ENCODE measurements around the gene ATP5F1D. TPM values are rescaled to one million over a fixed set of nuclear protein-coding genes. Genes with fewer than 3 reads are reported as not detected.

ATP5F1D gene
- total and polyA plus RNA-seq, 2 of the 13 experiments (the other 11 are each of a cell fraction or from before 2014, with no cell fraction given) = 39.4 to 78.7 TPM

GRCh38 chr19:1264801-1265614 is 23.5 kb downstream of the ATP5F1D start (continued):
- peak; percentile 61 for TF ChIP-seq HOXA3 (CRISPR knock-in tag; IDR thresholded peaks at IDR 0.05)
- TF ChIP-seq PRMT3 (CRISPR knock-in tag; IDR thresholded peaks at IDR 0.05; ENCODE audit: borderline replicate concordance, low read depth) = no peak
- no peak for TF ChIP-seq NCOA5 (CRISPR knock-in tag; IDR thresholded peaks at IDR 0.05)
- no peak for TF ChIP-seq ZNF383 (CRISPR knock-in tag; IDR thresholded peaks at IDR 0.05; ENCODE audit: borderline replicate concordance)
- no peak for TF ChIP-seq SETDB1 (CRISPR knock-in tag; IDR thresholded peaks at IDR 0.05; ENCODE audit: borderline replicate concordance)
- TF ChIP-seq ZNF143 (CRISPR knock-in tag; IDR thresholded peaks at IDR 0.05) = peak; percentile 56
- peak in 1 of 2 experiments; percentile 49; a peak in 1 of 4 replicates for TF ChIP-seq EP300 (IDR thresholded peaks at IDR 0.05; ENCODE audit: low read depth in 2 of 2, low read length in 2 of 2)
- peak; percentile 74 for TF ChIP-seq EP300 (CRISPR knock-in tag; IDR thresholded peaks at IDR 0.05; ENCODE audit: borderline replicate concordance)
- TF ChIP-seq TSC22D2 (CRISPR knock-in tag; IDR thresholded peaks at IDR 0.05; ENCODE audit: borderline replicate concordance) = no peak
- no peak for TF ChIP-seq ZNF777 (CRISPR knock-in tag; IDR thresholded peaks at IDR 0.05)
- TF ChIP-seq ZNF235 (CRISPR knock-in tag; IDR thresholded peaks at IDR 0.05; ENCODE audit: borderline replicate concordance) = no peak
- TF ChIP-seq, protein P1, sequence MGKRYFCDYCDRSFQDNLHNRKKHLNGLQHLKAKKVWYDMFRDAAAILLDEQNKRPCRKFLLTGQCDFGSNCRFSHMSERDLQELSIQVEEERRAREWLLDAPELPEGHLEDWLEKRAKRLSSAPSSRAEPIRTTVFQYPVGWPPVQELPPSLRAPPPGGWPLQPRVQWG (CRISPR knock-in tag; IDR thresholded peaks at IDR 0.05; ENCODE audit: borderline replicate concordance, low read depth) = no peak
- TF ChIP-seq ZFY (CRISPR knock-in tag; IDR thresholded peaks at IDR 0.05) = peak; percentile 71
- no peak for TF ChIP-seq ZNF678 (CRISPR knock-in tag; IDR thresholded peaks at IDR 0.05)
- no peak for TF ChIP-seq SIX1 (CRISPR knock-in tag; IDR thresholded peaks at IDR 0.05; ENCODE audit: borderline replicate concordance)
- peak; percentile 73 for TF ChIP-seq ZNF121 (CRISPR knock-in tag; IDR thresholded peaks at IDR 0.05)
- peak; percentile 52; the same call in 1 of the 2 replicates for TF ChIP-seq RELA (CRISPR knock-in tag; IDR thresholded peaks at IDR 0.05)
- no peak for TF ChIP-seq KDM4B (CRISPR knock-in tag; IDR thresholded peaks at IDR 0.05)
- no peak for TF ChIP-seq ZNF260 (CRISPR knock-in tag; IDR thresholded peaks at IDR 0.05; ENCODE audit: borderline replicate concordance, low read depth)
- TF ChIP-seq REXO4 (CRISPR knock-in tag; IDR thresholded peaks at IDR 0.05; ENCODE audit: borderline replicate concordance) = no peak
- TF ChIP-seq NKX3-1 (CRISPR knock-in tag; IDR thresholded peaks at IDR 0.05) = no peak
- no peak for TF ChIP-seq GATA4 (IDR thresholded peaks at IDR 0.05; ENCODE audit: borderline replicate concordance, low read depth)
- no peak for TF ChIP-seq KDM5A (IDR thresholded peaks at IDR 0.05; ENCODE audit: borderline replicate concordance, low read length)
- TF ChIP-seq, protein P2, sequence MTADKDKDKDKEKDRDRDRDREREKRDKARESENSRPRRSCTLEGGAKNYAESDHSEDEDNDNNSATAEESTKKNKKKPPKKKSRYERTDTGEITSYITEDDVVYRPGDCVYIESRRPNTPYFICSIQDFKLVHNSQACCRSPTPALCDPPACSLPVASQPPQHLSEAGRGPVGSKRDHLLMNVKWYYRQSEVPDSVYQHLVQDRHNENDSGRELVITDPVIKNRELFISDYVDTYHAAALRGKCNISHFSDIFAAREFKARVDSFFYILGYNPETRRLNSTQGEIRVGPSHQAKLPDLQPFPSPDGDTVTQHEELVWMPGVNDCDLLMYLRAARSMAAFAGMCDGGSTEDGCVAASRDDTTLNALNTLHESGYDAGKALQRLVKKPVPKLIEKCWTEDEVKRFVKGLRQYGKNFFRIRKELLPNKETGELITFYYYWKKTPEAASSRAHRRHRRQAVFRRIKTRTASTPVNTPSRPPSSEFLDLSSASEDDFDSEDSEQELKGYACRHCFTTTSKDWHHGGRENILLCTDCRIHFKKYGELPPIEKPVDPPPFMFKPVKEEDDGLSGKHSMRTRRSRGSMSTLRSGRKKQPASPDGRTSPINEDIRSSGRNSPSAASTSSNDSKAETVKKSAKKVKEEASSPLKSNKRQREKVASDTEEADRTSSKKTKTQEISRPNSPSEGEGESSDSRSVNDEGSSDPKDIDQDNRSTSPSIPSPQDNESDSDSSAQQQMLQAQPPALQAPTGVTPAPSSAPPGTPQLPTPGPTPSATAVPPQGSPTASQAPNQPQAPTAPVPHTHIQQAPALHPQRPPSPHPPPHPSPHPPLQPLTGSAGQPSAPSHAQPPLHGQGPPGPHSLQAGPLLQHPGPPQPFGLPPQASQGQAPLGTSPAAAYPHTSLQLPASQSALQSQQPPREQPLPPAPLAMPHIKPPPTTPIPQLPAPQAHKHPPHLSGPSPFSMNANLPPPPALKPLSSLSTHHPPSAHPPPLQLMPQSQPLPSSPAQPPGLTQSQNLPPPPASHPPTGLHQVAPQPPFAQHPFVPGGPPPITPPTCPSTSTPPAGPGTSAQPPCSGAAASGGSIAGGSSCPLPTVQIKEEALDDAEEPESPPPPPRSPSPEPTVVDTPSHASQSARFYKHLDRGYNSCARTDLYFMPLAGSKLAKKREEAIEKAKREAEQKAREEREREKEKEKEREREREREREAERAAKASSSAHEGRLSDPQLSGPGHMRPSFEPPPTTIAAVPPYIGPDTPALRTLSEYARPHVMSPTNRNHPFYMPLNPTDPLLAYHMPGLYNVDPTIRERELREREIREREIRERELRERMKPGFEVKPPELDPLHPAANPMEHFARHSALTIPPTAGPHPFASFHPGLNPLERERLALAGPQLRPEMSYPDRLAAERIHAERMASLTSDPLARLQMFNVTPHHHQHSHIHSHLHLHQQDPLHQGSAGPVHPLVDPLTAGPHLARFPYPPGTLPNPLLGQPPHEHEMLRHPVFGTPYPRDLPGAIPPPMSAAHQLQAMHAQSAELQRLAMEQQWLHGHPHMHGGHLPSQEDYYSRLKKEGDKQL (CRISPR knock-in tag; IDR thresholded peaks at IDR 0.05; ENCODE audit: low read depth) = no peak
- TF ChIP-seq ZNF672 (CRISPR knock-in tag; IDR thresholded peaks at IDR 0.05) = no peak
- no peak for TF ChIP-seq ZNF256 (CRISPR knock-in tag; conservative IDR thresholded peaks at IDR 0.05)
- TF ChIP-seq MXI1 (IDR thresholded peaks at IDR 0.05; ENCODE audit: borderline replicate concordance, low read depth, low read length) = peak; percentile 66; the same call in 1 of the 3 replicates

All from HepG2 (cell line).